Trophoblast cell (in vitro differentiated cells and primary cell): Measurements from ENCODE around the gene FGF22.

Experiments used
- DNase-seq, 2 donors: peaks; one replicate each; pipeline ENCODE4 v3.0.0-alpha.2; 2016
- H2AFZ ChIP-seq: 2 replicates; pipeline ENCODE4 v1.6.1; 2013; ENCODE audit warnings: low read length, moderate library complexity, mild to moderate bottlenecking; ENCODE audit not compliant: insufficient read depth, poor library complexity
- H2AK5ac ChIP-seq: 2 replicates; pipeline ENCODE4 v1.6.1; 2013; ENCODE audit warnings: mild to moderate bottlenecking, low read length
- H2BK120ac ChIP-seq: 2 replicates; pipeline ENCODE4 v1.6.1; 2013; ENCODE audit warnings: low read length, mild to moderate bottlenecking, moderate library complexity; ENCODE audit not compliant: insufficient read depth, poor library complexity
- H2BK12ac ChIP-seq: 2 replicates; pipeline ENCODE4 v1.6.1; 2013; ENCODE audit warnings: mild to moderate bottlenecking, low read length, moderate library complexity
- H2BK5ac ChIP-seq: 2 replicates; pipeline ENCODE4 v1.6.1; 2013; ENCODE audit warnings: low read length, low read depth, moderate library complexity, mild to moderate bottlenecking; ENCODE audit not compliant: poor library complexity
- H3K14ac ChIP-seq: 2 replicates; pipeline ENCODE4 v1.6.1; 2013; ENCODE audit warnings: mild to moderate bottlenecking, low read length
- H3K18ac ChIP-seq: 2 replicates; pipeline ENCODE4 v1.6.1; 2013; ENCODE audit warnings: mild to moderate bottlenecking, low read length
- H3K23ac ChIP-seq: 2 replicates; pipeline ENCODE4 v1.6.1; 2013; ENCODE audit warnings: low read length
- H3K27ac ChIP-seq: 2 replicates; pipeline ENCODE4 v1.5.1; 2013; ENCODE audit warnings: low read depth, mild to moderate bottlenecking, inconsistent platforms, low read length, moderate library complexity
- H3K27me3 ChIP-seq: 2 replicates; pipeline ENCODE4 v1.6.1; 2013; ENCODE audit warnings: inconsistent platforms, mild to moderate bottlenecking, low read length, moderate library complexity; ENCODE audit not compliant: insufficient read depth
- H3K36me3 ChIP-seq, 2 experiments: 1 replicate in 1 of 2; 2 replicates in 1 of 2; pipeline ENCODE4 v1.6.1; 2013; ENCODE audit warnings: low read length in 2 of 2, mild to moderate bottlenecking in 2 of 2, moderate library complexity in 1 of 2; ENCODE audit not compliant: insufficient read depth in 2 of 2, control insufficient read depth in 1 of 2
- H3K4ac ChIP-seq: 2 replicates; pipeline ENCODE4 v1.6.1; 2013; ENCODE audit warnings: low read depth, mild to moderate bottlenecking, low read length, moderate library complexity
- H3K4me1 ChIP-seq, 2 experiments: 1 replicate in 1 of 2; 2 replicates in 1 of 2; pipeline ENCODE4 v1.6.1; 2013; ENCODE audit warnings: low read length in 2 of 2, mild to moderate bottlenecking in 2 of 2, moderate library complexity in 1 of 2; ENCODE audit not compliant: insufficient read depth in 2 of 2, control insufficient read depth in 1 of 2
- H3K4me2 ChIP-seq: 2 replicates; pipeline ENCODE4 v1.6.1; 2013; ENCODE audit warnings: inconsistent platforms, mild to moderate bottlenecking, low read length, moderate library complexity
- H3K4me3 ChIP-seq: 2 replicates; pipeline ENCODE4 v1.5.1; 2013; ENCODE audit warnings: mild to moderate bottlenecking, low read depth, low read length, inconsistent platforms
- H3K79me1 ChIP-seq: one replicate; pipeline ENCODE4 v1.6.1; 2013; ENCODE audit warnings: low read length
- H3K79me2 ChIP-seq: 2 replicates; pipeline ENCODE4 v1.6.1; 2013; ENCODE audit warnings: low read length, mild to moderate bottlenecking; ENCODE audit not compliant: control insufficient read depth, insufficient read depth, poor library complexity
- H3K9ac ChIP-seq: 2 replicates; pipeline ENCODE4 v1.6.1; 2013; ENCODE audit warnings: mild to moderate bottlenecking, low read length
- H3K9me3 ChIP-seq: 2 replicates; pipeline ENCODE4 v1.6.1; 2013; ENCODE audit warnings: low read depth, mild to moderate bottlenecking, control low read depth, inconsistent platforms, low read length; ENCODE audit not compliant: insufficient read depth
- H4K12ac ChIP-seq: 2 replicates; pipeline ENCODE4 v1.6.1; 2013; ENCODE audit warnings: low read depth, mild to moderate bottlenecking, low read length, moderate library complexity
- H4K8ac ChIP-seq: 2 replicates; pipeline ENCODE4 v1.6.1; 2013; ENCODE audit warnings: low read depth, mild to moderate bottlenecking, low read length, moderate library complexity
- H4K91ac ChIP-seq: one replicate; pipeline ENCODE4 v1.6.1; 2013; ENCODE audit warnings: low read depth, mild to moderate bottlenecking, low read length, moderate library complexity
- WGBS: extraction: QIAGEN DNeasy Blood & Tissue Kit; methylation state at CpG from one replicate; pipeline ENCODE4 v1.1.7; 2013; ENCODE audit warnings: missing lambda C conversion rate; ENCODE audit not compliant: insufficient read length, insufficient coverage; ENCODE audit errors: extremely low coverage; 5-methylcytosine and 5-hydroxymethylcytosine counted together

The FGF22 gene

DNA sequence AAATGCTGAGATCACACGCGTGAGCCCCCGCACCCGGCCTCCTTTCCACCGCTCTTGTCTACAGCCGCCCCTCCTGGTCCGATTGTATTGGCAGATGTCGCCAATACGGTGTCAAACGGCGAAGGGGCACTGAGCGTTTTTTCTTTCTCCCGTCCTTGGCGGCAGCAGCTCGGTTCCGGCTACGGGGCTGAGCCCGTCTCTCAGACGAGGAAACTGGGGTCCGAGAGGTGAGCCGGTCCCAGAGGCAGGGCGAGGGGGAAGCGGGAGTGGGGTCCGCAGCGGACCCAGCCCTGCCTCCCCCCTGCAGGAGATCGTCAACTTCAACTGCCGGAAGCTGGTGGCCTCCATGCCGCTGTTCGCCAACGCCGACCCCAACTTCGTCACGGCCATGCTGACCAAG is 26.7 kb upstream of the FGF22 start:
- H3K36me3 ChIP-seq, result peaks cover 19 to 30% of the 10 kb centered on the region in 2 experiments
- no peak overlapping the region for H2BK12ac ChIP-seq
- no peak for DNase-seq
- no peaks in the 10 kb centered on the region for H3K79me2 ChIP-seq
- no peak overlapping the region for H3K14ac ChIP-seq
- no peak overlapping the region for H2BK5ac ChIP-seq
- no CpG with 5 or more reads among the region's 33 CpGs for WGBS
- no peaks in the 10 kb centered on the region for H3K27me3 ChIP-seq
- H3K9ac ChIP-seq, result no peak overlapping the region
- H3K27ac ChIP-seq, result no peak overlapping the region
- no peak overlapping the region for H3K4me2 ChIP-seq
- H3K18ac ChIP-seq, result no peak overlapping the region
- H2BK120ac ChIP-seq, result no peak overlapping the region
- no peak overlapping the region for H4K91ac ChIP-seq
- H3K23ac ChIP-seq, result no peak overlapping the region
- H3K9me3 ChIP-seq, result peaks cover 2% of the 10 kb centered on the region
- H3K4me1 ChIP-seq, result no peaks in the 10 kb centered on the region
- no peak overlapping the region for H2AFZ ChIP-seq
- H4K8ac ChIP-seq, result no peak overlapping the region
- no peak overlapping the region for H4K12ac ChIP-seq
- no peaks in the 10 kb centered on the region for H3K79me1 ChIP-seq
- no peak overlapping the region for H3K4ac ChIP-seq
- H3K4me3 ChIP-seq, result no peak overlapping the region
- no peak overlapping the region for H2AK5ac ChIP-seq

DNA sequence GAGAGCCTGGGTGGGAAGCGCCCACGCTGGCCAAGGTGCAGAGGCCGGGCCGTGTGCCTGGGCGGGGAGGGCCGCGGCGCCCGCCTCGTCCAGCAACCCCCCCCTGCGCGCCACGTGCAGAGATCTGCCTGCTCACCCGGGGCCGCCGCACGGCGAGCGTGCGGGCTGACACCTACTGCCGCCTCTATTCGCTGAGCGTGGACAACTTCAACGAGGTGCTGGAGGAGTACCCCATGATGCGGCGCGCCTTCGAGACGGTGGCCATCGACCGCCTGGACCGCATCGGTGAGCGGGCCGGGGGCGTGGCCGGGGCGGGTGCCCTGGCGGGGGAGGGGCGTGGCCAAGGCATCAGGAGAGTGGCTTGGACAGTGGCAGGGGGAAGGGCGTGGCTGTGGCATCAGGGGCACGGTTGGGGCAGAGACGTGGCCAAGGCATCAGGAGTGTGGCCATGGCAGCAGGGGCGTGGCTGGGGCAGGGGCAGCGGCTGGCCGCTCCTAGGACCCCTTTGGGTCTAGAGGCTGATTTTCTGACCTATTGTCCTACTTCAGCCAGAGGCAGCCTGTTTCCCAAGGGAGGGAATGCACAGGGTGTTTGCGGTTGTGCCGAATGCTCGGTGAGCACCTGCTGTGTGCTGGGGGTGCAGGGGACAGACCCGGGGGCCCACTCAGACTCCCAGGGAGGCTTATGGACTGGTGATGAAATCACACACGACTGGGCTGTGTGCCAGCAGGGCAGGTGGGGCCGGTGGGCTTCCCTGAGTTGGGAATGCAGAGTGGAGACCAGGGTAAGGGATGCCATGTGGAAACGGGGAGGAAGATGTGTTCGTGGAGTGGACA is 25.7 kb upstream of the FGF22 start:
- no peak overlapping the region for H3K4me3 ChIP-seq
- H2AFZ ChIP-seq, result no peak overlapping the region

DNA sequence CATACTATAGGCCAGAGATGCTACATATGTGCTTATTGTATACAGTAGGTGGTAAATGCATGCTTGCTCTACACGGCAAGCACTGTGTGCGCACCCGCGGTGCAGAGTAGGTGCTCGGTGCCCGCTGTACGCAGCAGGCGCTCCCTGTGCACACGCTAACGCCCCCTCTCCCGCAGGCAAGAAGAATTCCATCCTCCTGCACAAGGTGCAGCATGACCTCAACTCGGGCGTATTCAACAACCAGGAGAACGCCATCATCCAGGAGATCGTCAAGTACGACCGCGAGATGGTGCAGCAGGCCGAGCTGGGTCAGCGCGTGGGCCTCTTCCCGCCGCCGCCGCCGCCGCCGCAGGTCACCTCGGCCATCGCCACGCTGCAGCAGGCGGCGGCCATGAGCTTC is 24.1 kb upstream of the FGF22 start:
- H2BK5ac ChIP-seq, result no peak overlapping the region
- no peaks in the 10 kb centered on the region for H3K4me1 ChIP-seq
- no peak overlapping the region for H2AK5ac ChIP-seq
- no peaks in the 10 kb centered on the region for H3K79me2 ChIP-seq
- H3K4me2 ChIP-seq, result no peak overlapping the region
- H3K23ac ChIP-seq, result no peak overlapping the region
- no peak overlapping the region for H2BK12ac ChIP-seq
- no peaks in the 10 kb centered on the region for H3K79me1 ChIP-seq
- DNase-seq, result peak; percentile 54 to 58
- peaks cover 4% of the 10 kb centered on the region for H3K9me3 ChIP-seq
- no peak overlapping the region for H3K14ac ChIP-seq
- H3K27ac ChIP-seq, result no peak overlapping the region
- no peak overlapping the region for H3K4ac ChIP-seq
- no peak overlapping the region for H3K4me3 ChIP-seq
- no peaks in the 10 kb centered on the region for H3K27me3 ChIP-seq
- no peak overlapping the region for H3K18ac ChIP-seq
- no peak overlapping the region for H4K8ac ChIP-seq
- no CpG with 5 or more reads among the region's 33 CpGs for WGBS
- peaks cover 45 to 56% of the 10 kb centered on the region in 2 experiments for H3K36me3 ChIP-seq
- no peak overlapping the region for H4K91ac ChIP-seq
- H3K9ac ChIP-seq, result no peak overlapping the region
- H2BK120ac ChIP-seq, result no peak overlapping the region
- H4K12ac ChIP-seq, result no peak overlapping the region
- no peak overlapping the region for H2AFZ ChIP-seq

More for the DNA sequence above, 25.7 kb upstream of the FGF22 start:
- peaks cover 29 to 40% of the 10 kb centered on the region in 2 experiments for H3K36me3 ChIP-seq
- no peaks in the 10 kb centered on the region for H3K4me1 ChIP-seq
- no peak overlapping the region for H4K91ac ChIP-seq
- no peaks in the 10 kb centered on the region for H3K27me3 ChIP-seq
- no peaks in the 10 kb centered on the region for H3K79me1 ChIP-seq
- H4K12ac ChIP-seq, result no peak overlapping the region
- DNase-seq, result no peak
- H4K8ac ChIP-seq, result no peak overlapping the region
- no peak overlapping the region for H2AK5ac ChIP-seq
- no peak overlapping the region for H3K27ac ChIP-seq
- H3K14ac ChIP-seq, result no peak overlapping the region
- no peak overlapping the region for H3K9ac ChIP-seq
- H2BK120ac ChIP-seq, result no peak overlapping the region
- H3K4me2 ChIP-seq, result no peak overlapping the region
- H2BK5ac ChIP-seq, result no peak overlapping the region
- WGBS, result no CpG with 5 or more reads among the region's 54 CpGs
- H3K79me2 ChIP-seq, result no peaks in the 10 kb centered on the region
- H3K9me3 ChIP-seq, result peaks cover 4% of the 10 kb centered on the region
- no peak overlapping the region for H3K23ac ChIP-seq
- no peak overlapping the region for H3K18ac ChIP-seq
- no peak overlapping the region for H2BK12ac ChIP-seq
- no peak overlapping the region for H3K4ac ChIP-seq

DNA sequence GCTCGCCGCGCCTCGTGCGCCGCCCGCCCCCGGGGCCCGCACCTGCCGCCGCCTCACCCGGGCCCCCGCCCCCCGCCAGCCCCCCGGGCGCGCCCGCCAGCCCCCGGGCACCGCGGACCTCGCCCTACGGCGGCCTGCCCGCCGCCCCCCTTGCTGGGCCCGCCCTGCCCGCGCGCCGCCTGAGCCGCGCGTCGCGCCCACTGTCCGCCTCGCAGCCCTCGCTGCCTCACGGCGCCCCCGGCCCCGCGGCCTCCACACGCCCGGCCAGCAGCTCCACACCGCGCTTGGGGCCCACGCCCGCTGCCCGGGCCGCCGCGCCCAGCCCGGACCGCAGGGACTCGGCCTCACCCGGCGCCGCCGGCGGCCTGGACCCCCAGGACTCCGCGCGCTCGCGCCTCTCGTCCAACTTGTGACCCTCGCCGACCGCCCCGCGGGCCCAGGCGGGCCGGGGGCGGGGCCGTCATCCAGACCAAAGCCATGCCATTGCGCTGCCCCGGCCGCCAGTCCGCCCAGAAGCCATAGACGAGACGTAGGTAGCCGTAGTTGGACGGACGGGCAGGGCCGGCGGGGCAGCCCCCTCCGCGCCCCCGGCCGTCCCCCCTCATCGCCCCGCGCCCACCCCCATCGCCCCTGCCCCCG is 23.5 kb upstream of the FGF22 start:
- WGBS, result no CpG with 5 or more reads among the region's 97 CpGs
- H3K27me3 ChIP-seq, result no peaks in the 10 kb centered on the region
- H3K79me1 ChIP-seq, result no peaks in the 10 kb centered on the region
- no peak overlapping the region for H4K91ac ChIP-seq
- H3K27ac ChIP-seq, result no peak overlapping the region
- H3K23ac ChIP-seq, result no peak overlapping the region
- H2AK5ac ChIP-seq, result no peak overlapping the region
- no peak overlapping the region for H3K18ac ChIP-seq
- H3K36me3 ChIP-seq, result peaks cover 48 to 58% of the 10 kb centered on the region in 2 experiments
- no peak overlapping the region for H2BK12ac ChIP-seq
- no peak overlapping the region for H3K4me2 ChIP-seq
- no peak overlapping the region for H4K12ac ChIP-seq
- no peak overlapping the region for H3K9ac ChIP-seq
- no peaks in the 10 kb centered on the region for H3K79me2 ChIP-seq
- H3K14ac ChIP-seq, result no peak overlapping the region
- peaks cover 4% of the 10 kb centered on the region for H3K9me3 ChIP-seq
- H3K4me3 ChIP-seq, result no peak overlapping the region
- no peak overlapping the region for H2BK120ac ChIP-seq
- no peak overlapping the region for H2AFZ ChIP-seq
- H3K4ac ChIP-seq, result no peak overlapping the region
- no peak overlapping the region for H4K8ac ChIP-seq
- no peak overlapping the region for H2BK5ac ChIP-seq
- no peak for DNase-seq
- H3K4me1 ChIP-seq, result no peaks in the 10 kb centered on the region
